ENCODE results near the gene SDF2L1.
A peak's percentile ranks its signal among the peaks of the same experiment; 100 is the strongest.

SDF2L1 gene

GRCh38 chr22:21652547-21653545 lies 10.7 kb downstream of the SDF2L1 start:
- H3K27me3 Mint-ChIP-seq (ENCODE audit: low read depth) = peaks cover 12% of the 10 kb centered on the region

GRCh38 chr22:21657020-21657359 lies 14.9 kb downstream of the SDF2L1 start:
- peaks cover 22% of the 10 kb centered on the region for H3K27me3 Mint-ChIP-seq (ENCODE audit: low read depth)
- peaks cover 6% of the 10 kb centered on the region for H3K4me1 Mint-ChIP-seq
- H3K4me3 Mint-ChIP-seq = peak overlapping the region; percentile 73 to 80 (median 78)
- H3K27ac Mint-ChIP-seq = peak overlapping the region in 1 of 3 experiments; percentile 35
- peaks cover 5% of the 10 kb centered on the region for H3K36me3 Mint-ChIP-seq (ENCODE audit: low read depth)
- no peak for TF ChIP-seq CTCF (IDR thresholded peaks at IDR 0.05; ENCODE audit: unreplicated experiment in 3 of 3)
- no peaks in the 10 kb centered on the region for H3K9me3 Mint-ChIP-seq

More at GRCh38 chr22:21652547-21653545, 10.7 kb downstream of the SDF2L1 start:
- Mint-ChIP-seq H3K9me3 (no peaks in the 10 kb centered on the region), H3K4me3 (peak overlapping the region; percentile 95 to 97 (median 96)), H3K27ac (peak overlapping the region in 1 of 3 experiments; percentile 95), H3K36me3 (ENCODE audit: low read depth) (peaks cover 5% of the 10 kb centered on the region), H3K4me1 (peaks cover 26% of the 10 kb centered on the region)
- TF ChIP-seq CTCF (IDR thresholded peaks at IDR 0.05; ENCODE audit: unreplicated experiment in 3 of 3) = no peak

GRCh38 chr22:21657360-21658032 lies 15.4 kb downstream of the SDF2L1 start:
- Mint-ChIP-seq H3K27me3 (ENCODE audit: low read depth) (peaks cover 22% of the 10 kb centered on the region), H3K4me1 (peaks cover 6% of the 10 kb centered on the region), H3K27ac (no peak overlapping the region), H3K36me3 (ENCODE audit: low read depth) (peaks cover 5% of the 10 kb centered on the region), H3K4me3 (peak overlapping the region; percentile 81 to 84 (median 84)), H3K9me3 (no peaks in the 10 kb centered on the region)
- TF ChIP-seq CTCF (IDR thresholded peaks at IDR 0.05; ENCODE audit: unreplicated experiment in 3 of 3) = peak in 2 of 3 experiments; percentile 13 to 30

- TF ChIP-seq CTCF (IDR thresholded peaks at IDR 0.05; ENCODE audit: unreplicated experiment in 3 of 3) = no peak
- H3K27me3 Mint-ChIP-seq (ENCODE audit: low read depth) = peaks cover 22% of the 10 kb centered on the region
- H3K9me3 Mint-ChIP-seq = no peaks in the 10 kb centered on the region
- H3K36me3 Mint-ChIP-seq (ENCODE audit: low read depth) = no peaks in the 10 kb centered on the region
- H3K4me3 Mint-ChIP-seq = peak overlapping the region in 2 of 3 experiments; percentile 22 to 42
- peaks cover 11% of the 10 kb centered on the region for H3K4me1 Mint-ChIP-seq
- H3K27ac Mint-ChIP-seq = no peak overlapping the region
These were observed 17.9 kb downstream of the SDF2L1 start for GRCh38 chr22:21659864-21660525.

- Mint-ChIP-seq H3K27ac (no peak overlapping the region), H3K4me3 (no peak overlapping the region), H3K36me3 (ENCODE audit: low read depth) (no peaks in the 10 kb centered on the region), H3K27me3 (ENCODE audit: low read depth) (peaks cover 22% of the 10 kb centered on the region), H3K9me3 (no peaks in the 10 kb centered on the region), H3K4me1 (peaks cover 11% of the 10 kb centered on the region)
- TF ChIP-seq CTCF (IDR thresholded peaks at IDR 0.05; ENCODE audit: unreplicated experiment in 3 of 3) = no peak
These were observed 18.8 kb downstream of the SDF2L1 start for GRCh38 chr22:21660904-21661303.

Measured in nephron (organoid).